Activated T-helper 1 cell treated with anti-CD3 and anti-CD28 coated beads, Interleukin-12 subunit alpha, Interleukin-12 subunit beta, Interleukin-2, Interleukin-4 antibody, amounts not matched to agents 30 ng/mL and 10 ng/mL and 1 ng/mL, durations not matched to agents 14 hours and 24 hours and 36 hours (primary cell): Measurements from ENCODE around the gene NMRK1. TPM values are rescaled to one million over a fixed set of nuclear protein-coding genes. Genes with fewer than 3 reads are reported as not detected.

ENCODE experiments used
- DNase-seq: peaks from one replicate; pipeline ENCODE4 v3.0.0; 2021; ENCODE audit warnings: low spot score
- H3K27ac Mint-ChIP-seq: one replicate; pipeline ENCODE4 v1.8.0; 2021; ENCODE audit warnings: mild to moderate bottlenecking, mixed read lengths
- H3K27me3 Mint-ChIP-seq: one replicate; pipeline ENCODE4 v1.8.0; 2022; ENCODE audit warnings: mild to moderate bottlenecking, moderate library complexity, mixed read lengths; ENCODE audit not compliant: insufficient read depth
- H3K36me3 Mint-ChIP-seq: one replicate; pipeline ENCODE4 v1.8.0; 2021; ENCODE audit warnings: low read depth, mixed read lengths
- H3K4me1 Mint-ChIP-seq: one replicate; pipeline ENCODE4 v1.8.0; 2021; ENCODE audit warnings: low read depth, mixed read lengths
- H3K4me3 Mint-ChIP-seq: one replicate; pipeline ENCODE4 v1.8.0; 2021; ENCODE audit warnings: mild to moderate bottlenecking, moderate library complexity, mixed read lengths
- H3K9me3 Mint-ChIP-seq: one replicate; pipeline ENCODE4 v1.8.0; 2021; ENCODE audit warnings: mixed read lengths
- intact Hi-C: fragments of 100-400 bp; cut with micrococcal nuclease; formaldehyde crosslinking; loops from one replicate; pipeline ENCODE4 v1.15.1; 2024
- total RNA-seq: library from RNA; stranded (reverse); gene quantifications from 2 replicates; pipeline ENCODE4 v1.2.3, GENCODE V29; 2022

The NMRK1 gene
- total RNA-seq, 1 donor from 2014 or later, result 9.2 TPM

DNA sequence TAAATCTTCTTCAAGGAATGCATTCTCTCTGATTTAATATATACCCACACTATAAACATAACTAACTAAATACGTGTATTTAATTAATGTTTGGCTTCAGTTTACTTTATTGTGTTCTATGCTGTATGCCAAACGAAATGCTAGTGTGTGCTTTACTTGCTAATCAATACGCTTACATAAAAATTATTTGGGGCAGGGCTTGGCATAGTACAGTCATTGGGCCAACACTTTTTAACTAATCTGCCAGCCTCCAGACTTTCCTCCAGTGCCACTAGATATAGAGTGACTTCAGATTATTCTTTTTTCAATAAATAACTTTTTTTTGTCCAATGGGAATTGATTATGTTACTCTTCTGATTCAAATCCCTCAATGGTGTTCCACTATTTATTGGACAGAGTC is 51.2 kb downstream of the NMRK1 start:
- H3K36me3 Mint-ChIP-seq, result no peaks in the 10 kb centered on the region
- no peaks in the 10 kb centered on the region for H3K4me1 Mint-ChIP-seq
- no peak for DNase-seq
- intact Hi-C loops, result no loop called here
- H3K27ac Mint-ChIP-seq, result no peak overlapping the region
- no peaks in the 10 kb centered on the region for H3K9me3 Mint-ChIP-seq
- H3K27me3 Mint-ChIP-seq, result peaks cover 20% of the 10 kb centered on the region
- no peak overlapping the region for H3K4me3 Mint-ChIP-seq

DNA sequence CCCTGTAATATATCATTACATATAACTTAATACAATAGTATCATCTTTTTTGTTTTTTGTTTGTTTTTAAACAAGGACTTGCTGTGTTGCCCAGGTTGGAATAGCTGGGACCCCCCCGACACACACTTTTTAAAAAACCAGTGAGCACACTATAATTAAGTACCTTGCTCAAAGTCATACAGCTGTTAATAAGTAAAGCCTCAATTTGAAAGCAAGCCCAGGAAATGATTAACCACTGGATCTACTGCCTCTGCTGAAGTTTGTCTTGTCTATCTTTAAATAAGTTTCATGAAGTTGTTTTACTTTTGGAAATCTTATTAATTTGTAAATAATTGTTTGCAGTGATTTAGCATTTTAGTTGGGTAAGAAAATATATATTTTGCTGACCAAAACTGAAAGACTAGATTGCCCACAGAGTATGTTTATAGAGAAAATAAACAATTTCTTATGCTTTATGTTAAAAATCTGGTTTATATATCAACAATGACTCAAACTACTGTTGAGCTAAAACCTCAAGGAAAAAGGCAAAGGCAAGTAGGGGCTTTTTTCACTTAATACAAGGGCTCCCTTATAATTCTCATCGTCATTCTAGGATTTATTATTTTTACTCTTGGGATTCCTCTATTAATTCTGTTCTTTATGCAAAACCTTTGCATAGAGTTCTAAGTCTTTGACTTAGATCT is 54.0 kb downstream of the NMRK1 start:
- no peaks in the 10 kb centered on the region for H3K4me1 Mint-ChIP-seq
- peaks cover 20% of the 10 kb centered on the region for H3K27me3 Mint-ChIP-seq
- no peak overlapping the region for H3K27ac Mint-ChIP-seq
- no peak for DNase-seq
- intact Hi-C loops, result no loop called here
- no peaks in the 10 kb centered on the region for H3K9me3 Mint-ChIP-seq
- no peak overlapping the region for H3K4me3 Mint-ChIP-seq
- H3K36me3 Mint-ChIP-seq, result no peaks in the 10 kb centered on the region

DNA sequence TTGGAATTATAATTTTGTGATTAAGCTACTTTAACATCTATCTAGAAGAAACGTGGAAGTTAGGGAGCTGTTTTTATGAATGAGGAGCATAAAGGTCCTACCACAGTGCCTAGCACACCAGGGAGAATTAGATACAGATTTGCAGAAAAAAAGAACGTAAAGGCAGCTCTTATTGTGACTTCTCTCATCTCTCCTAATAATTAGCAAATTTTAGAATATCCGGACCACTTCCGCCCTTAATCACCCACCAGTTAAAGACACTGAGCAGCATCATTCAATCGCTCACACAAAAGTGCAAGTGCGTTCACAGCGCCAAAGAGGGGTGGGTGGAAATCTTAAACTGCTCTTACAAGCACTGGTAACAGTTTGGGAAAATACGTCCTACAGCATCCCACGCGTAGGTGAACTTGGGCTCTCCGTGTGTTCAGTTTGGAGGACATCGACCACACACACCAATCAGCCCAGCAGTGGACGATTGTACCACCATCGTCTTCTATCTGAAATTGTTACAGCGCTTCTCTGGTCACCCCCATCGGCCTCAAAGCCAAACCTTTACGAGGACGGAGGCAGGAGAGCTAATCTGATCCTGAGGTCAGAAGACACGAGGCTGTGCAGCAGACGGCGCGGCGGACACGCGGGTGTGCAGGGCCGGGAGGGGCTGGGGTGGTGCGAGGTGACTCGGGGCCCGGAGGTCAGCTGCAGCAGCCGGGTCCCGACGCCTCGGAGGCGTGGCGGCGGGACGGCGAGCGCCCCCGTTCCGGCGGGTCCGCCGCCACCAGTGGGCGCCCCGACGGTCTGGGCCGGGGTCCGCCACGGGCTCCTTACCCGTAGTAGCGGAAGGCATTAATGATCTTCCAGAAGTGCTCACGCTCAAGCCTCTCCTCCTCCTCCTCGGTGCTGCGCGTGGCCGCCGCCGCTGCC is 60.5 kb downstream of the NMRK1 start:
- H3K27ac Mint-ChIP-seq, result peak overlapping the region; percentile 98
- H3K4me1 Mint-ChIP-seq, result peaks cover 47% of the 10 kb centered on the region
- H3K27me3 Mint-ChIP-seq, result peaks cover 2% of the 10 kb centered on the region
- H3K4me3 Mint-ChIP-seq, result peak overlapping the region; percentile 97
- H3K9me3 Mint-ChIP-seq, result no peaks in the 10 kb centered on the region
- no peak for DNase-seq
- intact Hi-C loops, result loop anchor here (1.0 to 10.0 kb wide), 13 partner anchors 7 to 1873 kb away; partner anchors contain the start of genes ANXA1, C9orf40, NMRK1 and OSTF1
- H3K36me3 Mint-ChIP-seq, result peaks cover 10% of the 10 kb centered on the region

DNA sequence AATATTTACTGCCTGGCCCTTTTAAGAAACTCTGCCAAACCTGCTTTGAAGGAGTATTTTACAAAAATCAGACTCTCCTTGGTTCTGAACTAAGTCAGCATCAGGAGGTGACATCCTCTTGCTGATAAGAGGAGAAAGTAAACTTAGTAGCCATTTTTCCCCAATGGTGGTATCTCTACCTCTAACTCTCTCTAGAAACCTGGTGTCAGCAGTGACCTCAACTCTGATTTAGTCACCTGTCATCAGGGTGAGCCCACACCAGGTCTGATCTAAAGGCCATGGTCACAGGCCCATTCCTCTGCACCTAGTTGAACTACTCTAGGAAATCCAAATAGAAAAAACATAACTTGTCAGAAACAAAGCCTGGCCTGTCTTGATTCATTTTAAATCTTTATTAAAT is 64.1 kb downstream of the NMRK1 start:
- intact Hi-C loops, result loop anchor here (10.0 kb wide), 1 partner anchor 1869 kb away; the partner anchor contains the start of gene ANXA1
- Mint-ChIP-seq H3K4me1 (peaks cover 68% of the 10 kb centered on the region), H3K27me3 (no peaks in the 10 kb centered on the region), H3K4me3 (no peak overlapping the region), H3K27ac (no peak overlapping the region), H3K9me3 (peaks cover 7% of the 10 kb centered on the region), H3K36me3 (peaks cover 27% of the 10 kb centered on the region)
- no peak for DNase-seq

DNA sequence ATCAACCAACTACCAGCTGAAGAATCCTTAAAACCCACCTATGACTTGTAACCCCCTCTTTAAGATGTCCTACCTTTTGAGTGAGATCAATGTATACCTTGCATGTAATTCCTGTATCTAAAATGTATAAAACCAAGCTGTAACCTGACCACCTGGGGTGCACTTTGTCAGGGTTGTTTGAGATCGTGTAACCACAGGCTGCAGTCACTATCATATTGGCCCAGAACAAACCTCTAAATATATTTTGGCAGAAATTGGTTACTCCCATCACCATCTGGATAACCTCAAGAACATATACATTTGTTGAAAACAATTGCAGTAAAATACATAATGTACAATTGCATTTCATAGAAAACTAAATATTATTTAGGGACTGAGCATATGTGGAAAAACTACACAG is 68.3 kb downstream of the NMRK1 start:
- no peak for DNase-seq
- H3K4me3 Mint-ChIP-seq, result no peak overlapping the region
- peaks cover 50% of the 10 kb centered on the region for H3K4me1 Mint-ChIP-seq
- intact Hi-C loops, result loop anchor here (1.0 to 10.0 kb wide), 2 partner anchors 9 to 1865 kb away; partner anchors contain the start of genes ANXA1 and CARNMT1
- no peaks in the 10 kb centered on the region for H3K27me3 Mint-ChIP-seq
- peaks cover 7% of the 10 kb centered on the region for H3K9me3 Mint-ChIP-seq
- no peak overlapping the region for H3K27ac Mint-ChIP-seq
- H3K36me3 Mint-ChIP-seq, result peaks cover 26% of the 10 kb centered on the region

DNA sequence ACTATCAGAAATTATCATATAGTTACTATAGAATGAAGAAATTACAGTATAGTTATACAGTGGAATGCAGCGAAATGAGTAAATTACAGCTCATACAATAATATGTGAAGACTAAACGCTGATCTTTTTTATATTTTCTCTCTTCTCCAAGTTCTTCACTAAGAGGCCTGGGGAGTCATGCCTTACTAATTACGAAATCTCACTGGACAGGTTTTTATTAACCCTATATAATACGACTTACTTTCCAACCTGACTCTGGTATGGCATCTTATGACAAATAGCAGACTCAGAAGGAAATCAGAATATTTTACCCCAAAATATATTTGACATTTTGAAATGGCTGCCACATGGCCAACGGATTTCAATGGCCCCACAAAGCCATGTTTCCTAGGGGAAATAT is 68.9 kb downstream of the NMRK1 start:
- H3K27ac Mint-ChIP-seq, result no peak overlapping the region
- no peak overlapping the region for H3K4me3 Mint-ChIP-seq
- H3K27me3 Mint-ChIP-seq, result no peaks in the 10 kb centered on the region
- no peak for DNase-seq
- H3K4me1 Mint-ChIP-seq, result peaks cover 48% of the 10 kb centered on the region
- H3K9me3 Mint-ChIP-seq, result peaks cover 7% of the 10 kb centered on the region
- intact Hi-C loops, result no loop called here
- peaks cover 28% of the 10 kb centered on the region for H3K36me3 Mint-ChIP-seq

DNA sequence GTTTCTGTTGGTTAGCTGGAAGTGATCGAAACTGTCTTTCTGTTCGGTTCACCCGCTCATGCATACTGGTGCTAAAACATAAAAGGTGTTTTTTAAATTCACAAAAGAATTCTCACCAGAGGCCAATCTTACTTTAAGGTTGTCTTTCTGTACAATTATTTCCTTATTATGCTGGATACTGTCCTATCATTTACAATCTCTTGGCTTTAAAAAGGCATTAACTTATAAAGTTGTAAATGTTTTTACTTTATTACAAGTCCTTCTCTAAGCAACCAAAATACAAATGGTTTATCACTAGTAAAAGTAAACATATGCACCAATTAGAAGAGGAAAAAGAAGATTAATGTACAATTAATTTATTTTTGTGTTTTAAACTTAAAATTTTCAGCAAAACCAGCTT is 70.6 kb downstream of the NMRK1 start:
- Mint-ChIP-seq H3K9me3 (peaks cover 7% of the 10 kb centered on the region), H3K36me3 (peaks cover 22% of the 10 kb centered on the region), H3K4me3 (no peak overlapping the region), H3K27me3 (no peaks in the 10 kb centered on the region), H3K27ac (no peak overlapping the region), H3K4me1 (peaks cover 39% of the 10 kb centered on the region)
- no peak for DNase-seq
- intact Hi-C loops, result no loop called here

DNA sequence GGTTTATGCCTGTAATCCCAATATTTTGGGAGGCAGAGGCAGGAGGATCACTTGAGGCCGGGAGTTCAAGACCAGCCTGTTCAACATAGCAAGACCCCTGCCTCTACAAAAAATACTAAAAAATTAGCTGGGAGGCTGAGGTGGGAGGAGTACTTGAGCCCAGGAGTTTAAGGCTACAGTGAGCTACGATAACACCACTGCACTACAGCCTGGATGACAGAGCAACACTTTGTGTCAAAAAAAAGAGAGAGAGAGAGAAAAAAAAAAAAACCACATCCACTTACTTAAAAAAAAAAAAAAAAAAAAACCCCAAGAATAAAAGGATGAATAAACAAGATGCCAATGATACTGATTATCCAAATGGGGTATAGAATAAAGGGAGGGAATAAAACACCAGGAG is 74.2 kb downstream of the NMRK1 start:
- Mint-ChIP-seq H3K27me3 (no peaks in the 10 kb centered on the region), H3K27ac (no peak overlapping the region), H3K9me3 (peaks cover 6% of the 10 kb centered on the region), H3K4me3 (no peak overlapping the region), H3K36me3 (peaks cover 18% of the 10 kb centered on the region), H3K4me1 (peaks cover 30% of the 10 kb centered on the region)
- intact Hi-C loops, result no loop called here
- no peak for DNase-seq

Other genes starting within 250 kb of the NMRK1 start
- 0.02 and 0.05 TPM in 2 replicates for gene TRPM6, start 200.2 kb downstream of the NMRK1 start, total RNA-seq
- 18.1 and 18.3 TPM in 2 replicates for gene C9orf40, start 135.2 kb downstream of the NMRK1 start, total RNA-seq
- gene CARNMT1, start 59.9 kb downstream of the NMRK1 start, total RNA-seq, result 37.7 and 45.6 TPM in 2 replicates
- 49.5 and 53.6 TPM in 2 replicates for gene OSTF1, start 359 bp upstream of the NMRK1 start, total RNA-seq